Endometrial microvascular endothelial cells (primary cell): ENCODE measurements around the gene GPC5. TPM values are rescaled to one million over a fixed set of nuclear protein-coding genes. Genes with fewer than 3 reads are reported as not detected.

Experiments
- total RNA-seq: library from RNA; depleted of rRNA; stranded (reverse); fragments of >200 nt; gene quantifications from one replicate; pipeline ENCODE4 v1.2.3, GENCODE V29; 2015; ENCODE audit errors: inconsistent ontology term

GPC5 gene
- total RNA-seq, 1 donor from 2014 or later = 0.46 TPM

Other genes starting within 250 kb of the GPC5 start
- 3.7 TPM for gene MIR17HG, start 50.9 kb upstream of the GPC5 start, total RNA-seq